GM12873 (cell line): ENCODE results near the gene PTH2.

Experiments used
- CTCF ChIP-seq: IDR thresholded peaks from 2 replicates; pipeline ENCODE4 v1.5.1; 2012; ENCODE audit warnings: low read depth, mild to moderate bottlenecking, moderate library complexity, low read length, control low read depth; ENCODE audit not compliant: insufficient read depth; ENCODE audit errors: missing control alignments

PTH2 gene

GRCh38 chr19:49423071-49423984 is at the start of gene PTH2:
Gene PTH2 (minus strand): TSS chr19:49423441. CDS start chr19:49423339, 102 bp downstream.
- no peak for TF ChIP-seq CTCF

- no peak for TF ChIP-seq CTCF
Observed at GRCh38 chr19:49472936-49473335, 49.7 kb upstream of the PTH2 start.

GRCh38 chr19:49470615-49470978 is 47.4 kb upstream of the PTH2 start:
- TF ChIP-seq CTCF = no peak

- peak; percentile 81 for TF ChIP-seq CTCF
Observed at GRCh38 chr19:49469828-49470614, 46.8 kb upstream of the PTH2 start.

- no peak for TF ChIP-seq CTCF
Observed at GRCh38 chr19:49468746-49469447, 45.7 kb upstream of the PTH2 start.

GRCh38 chr19:49468199-49468598 is 45.0 kb upstream of the PTH2 start:
- no peak for TF ChIP-seq CTCF

- no peak for TF ChIP-seq CTCF
Observed at GRCh38 chr19:49465371-49465770, 42.1 kb upstream of the PTH2 start.
